Subcutaneous adipose tissue (tissue), 4 donors: Measurements from ENCODE around the gene CREM. TPM values are rescaled to one million over a fixed set of nuclear protein-coding genes. Genes with fewer than 3 reads are reported as not detected.

Experiments used
- CTCF ChIP-seq: fragments of 450-650 bp; IDR thresholded peaks from one replicate; pipeline ENCODE4 v1.5.1; 2016; ENCODE audit warnings: low read depth, mild to moderate bottlenecking, control low read depth, antibody characterized with exemption, moderate library complexity
- total RNA-seq, 4 donors: library from RNA; depleted of rRNA; stranded (reverse); fragments of >200 nt; gene quantifications; one replicate each; pipeline ENCODE4 v1.1.0, GENCODE V29; 2016

Gene CREM
- total RNA-seq, 4 donors from 2014 or later = 29.8 to 90.8 (median 43.0) TPM

GRCh38 chr10:35135861-35136260 lies 9.2 kb downstream of the CREM start:
- no peak for TF ChIP-seq CTCF

- TF ChIP-seq CTCF = no peak
Measured at GRCh38 chr10:35136263-35136815, 9.7 kb downstream of the CREM start.

- no peak for TF ChIP-seq CTCF
Measured at GRCh38 chr10:35140126-35140525, 13.5 kb downstream of the CREM start.

GRCh38 chr10:35140727-35141126 lies 14.1 kb downstream of the CREM start:
- no peak for TF ChIP-seq CTCF

GRCh38 chr10:35150308-35150707 lies 23.7 kb downstream of the CREM start:
- TF ChIP-seq CTCF = no peak

GRCh38 chr10:35152992-35153391 lies 26.3 kb downstream of the CREM start:
- no peak for TF ChIP-seq CTCF

GRCh38 chr10:35153716-35154115 lies 27.1 kb downstream of the CREM start:
- TF ChIP-seq CTCF = no peak
